ENCODE data around the gene TCF7.

The TCF7 gene

DNA sequence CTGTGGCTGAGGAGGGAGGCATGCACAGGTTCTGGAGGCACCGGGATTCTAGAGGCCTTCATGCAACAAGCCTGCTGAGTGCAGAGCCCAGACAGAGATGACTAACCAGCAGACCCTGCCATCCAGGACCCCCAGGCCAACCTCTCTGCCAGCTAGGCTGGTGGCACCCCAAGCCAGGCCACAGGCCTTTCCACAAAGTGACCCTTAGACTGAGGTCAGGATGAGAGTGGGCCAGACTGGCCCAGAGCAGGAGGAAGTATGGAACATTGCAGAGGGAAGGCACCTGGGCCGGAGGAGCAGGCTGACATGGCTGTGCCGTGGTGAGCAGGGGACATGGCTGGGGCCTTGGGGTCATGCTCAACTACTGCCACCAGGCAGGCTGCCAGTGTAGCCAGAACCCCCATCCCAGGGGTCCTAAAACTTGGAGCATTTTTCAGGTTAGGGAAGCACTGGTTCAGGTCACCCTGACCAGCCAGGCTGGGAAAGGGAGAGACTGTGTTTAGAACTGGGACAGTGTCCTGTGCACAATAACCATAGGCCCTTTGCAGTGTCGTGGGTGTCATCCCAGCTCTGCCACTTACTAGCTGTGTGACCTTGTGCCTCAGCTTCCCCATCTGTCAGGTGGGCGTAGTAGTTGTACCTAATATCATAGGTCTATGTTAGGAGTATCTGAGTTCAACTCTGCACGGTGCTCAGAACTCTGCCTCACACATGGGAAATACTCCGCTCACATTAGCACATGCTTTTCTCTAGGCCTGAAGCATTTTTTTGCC is 17.3 kb downstream of the TCF7 start:
- Histone ChIP-seq H3K27me3 (ENCODE audit: control insufficient read depth, insufficient read depth, low read length) (no peaks in the 10 kb centered on the region), H3K4me3 (ENCODE audit: low read length) (no peak overlapping the region), H3K27ac (ENCODE audit: low read depth, low read length) (no peak overlapping the region), H3K36me3 (ENCODE audit: control insufficient read depth, insufficient read depth, low read length) (peaks cover 3% of the 10 kb centered on the region), H3K4me1 (ENCODE audit: control insufficient read depth, insufficient read depth, low read length) (no peaks in the 10 kb centered on the region), H3K9ac (ENCODE audit: low read length) (no peak overlapping the region)

DNA sequence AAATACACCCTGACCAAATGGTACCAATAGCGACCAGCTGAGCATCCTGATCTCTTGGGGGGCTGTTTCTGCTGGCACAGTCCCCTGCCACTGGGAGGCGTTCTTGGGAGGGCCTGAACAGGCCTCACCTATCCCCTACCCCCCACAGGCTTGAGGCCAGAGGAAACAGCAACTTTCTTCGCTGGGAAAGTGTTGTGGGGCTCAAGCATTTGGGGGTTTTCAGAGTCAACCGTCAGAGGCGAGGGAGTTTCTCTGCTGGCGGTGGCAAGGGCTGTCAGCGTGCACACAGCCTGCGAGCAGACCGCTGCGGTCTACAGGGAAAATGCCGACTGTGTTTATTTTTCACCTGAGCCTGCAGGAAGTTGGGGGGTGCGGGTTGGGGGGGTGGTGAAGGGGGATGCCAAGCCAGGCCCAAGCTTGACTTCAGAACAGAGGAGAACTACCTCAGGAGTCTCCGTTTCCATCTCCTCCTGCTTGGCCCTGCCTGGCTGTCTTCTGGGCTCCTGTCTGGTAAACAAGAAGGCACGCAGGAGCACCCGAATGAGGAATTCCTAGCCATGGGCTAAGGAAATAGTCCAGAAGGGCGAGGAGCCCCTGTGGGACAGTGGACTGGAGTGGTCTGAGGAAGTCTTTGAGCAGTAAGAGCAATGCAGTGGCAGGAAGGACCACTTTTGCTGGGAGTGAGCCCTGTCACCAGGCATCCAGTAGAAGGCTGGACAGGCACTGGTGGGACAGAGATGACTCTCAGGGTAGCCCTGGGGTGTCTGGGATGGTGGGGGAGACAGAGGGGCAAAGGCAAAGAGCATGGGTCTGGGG is 18.1 kb downstream of the TCF7 start:
- no peak overlapping the region for H3K4me3 ChIP-seq (ENCODE audit: low read length)
- peaks cover 4% of the 10 kb centered on the region for H3K36me3 ChIP-seq (ENCODE audit: control insufficient read depth, insufficient read depth, low read length)
- H3K9ac ChIP-seq (ENCODE audit: low read length) = no peak overlapping the region
- H3K4me1 ChIP-seq (ENCODE audit: control insufficient read depth, insufficient read depth, low read length) = no peaks in the 10 kb centered on the region
- H3K27me3 ChIP-seq (ENCODE audit: control insufficient read depth, insufficient read depth, low read length) = no peaks in the 10 kb centered on the region
- no peak overlapping the region for H3K27ac ChIP-seq (ENCODE audit: low read depth, low read length)

DNA sequence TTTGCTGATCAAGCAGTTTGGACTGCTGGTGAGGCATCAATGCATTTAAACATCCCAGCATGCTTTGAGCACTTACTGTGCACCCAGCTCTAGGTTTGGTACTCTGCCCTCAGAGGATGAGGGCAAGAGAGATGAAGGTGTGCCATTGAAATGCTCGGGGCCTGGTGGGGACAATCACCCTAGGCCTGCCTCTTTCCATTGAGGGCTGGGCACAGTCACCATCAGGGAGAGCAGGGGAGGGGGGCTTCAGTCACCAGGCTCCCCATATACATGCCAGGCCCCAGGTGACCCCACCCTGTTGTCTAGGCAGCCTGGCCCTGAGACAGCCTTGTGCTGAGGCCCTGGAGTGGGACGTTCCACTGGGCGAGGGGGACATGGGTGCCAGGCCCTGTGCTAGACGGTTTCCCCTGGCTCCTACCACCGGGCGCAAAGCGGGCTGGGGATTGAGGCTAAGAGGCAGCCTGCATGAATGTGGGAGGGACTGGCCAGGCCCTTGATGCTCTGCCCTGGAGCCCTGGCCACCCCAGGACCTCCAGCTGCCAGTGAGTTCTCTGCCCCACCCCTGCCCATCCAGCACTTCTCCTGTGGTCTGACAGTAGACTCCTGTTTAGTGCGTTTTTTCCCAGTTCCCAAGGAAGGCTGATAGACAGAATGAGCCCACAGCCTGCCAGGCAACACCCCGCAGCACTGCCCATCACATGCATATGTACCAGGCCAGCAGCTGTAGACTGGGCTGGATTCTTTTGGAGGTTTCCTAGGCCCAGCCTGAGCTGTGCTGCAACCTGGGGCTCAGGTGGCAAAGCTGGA is 18.9 kb downstream of the TCF7 start:
- Histone ChIP-seq H3K4me3 (ENCODE audit: low read length) (no peak overlapping the region), H3K27me3 (ENCODE audit: control insufficient read depth, insufficient read depth, low read length) (no peaks in the 10 kb centered on the region), H3K36me3 (ENCODE audit: control insufficient read depth, insufficient read depth, low read length) (peaks cover 4% of the 10 kb centered on the region), H3K9ac (ENCODE audit: low read length) (no peak overlapping the region), H3K4me1 (ENCODE audit: control insufficient read depth, insufficient read depth, low read length) (no peaks in the 10 kb centered on the region), H3K27ac (ENCODE audit: low read depth, low read length) (no peak overlapping the region)

DNA sequence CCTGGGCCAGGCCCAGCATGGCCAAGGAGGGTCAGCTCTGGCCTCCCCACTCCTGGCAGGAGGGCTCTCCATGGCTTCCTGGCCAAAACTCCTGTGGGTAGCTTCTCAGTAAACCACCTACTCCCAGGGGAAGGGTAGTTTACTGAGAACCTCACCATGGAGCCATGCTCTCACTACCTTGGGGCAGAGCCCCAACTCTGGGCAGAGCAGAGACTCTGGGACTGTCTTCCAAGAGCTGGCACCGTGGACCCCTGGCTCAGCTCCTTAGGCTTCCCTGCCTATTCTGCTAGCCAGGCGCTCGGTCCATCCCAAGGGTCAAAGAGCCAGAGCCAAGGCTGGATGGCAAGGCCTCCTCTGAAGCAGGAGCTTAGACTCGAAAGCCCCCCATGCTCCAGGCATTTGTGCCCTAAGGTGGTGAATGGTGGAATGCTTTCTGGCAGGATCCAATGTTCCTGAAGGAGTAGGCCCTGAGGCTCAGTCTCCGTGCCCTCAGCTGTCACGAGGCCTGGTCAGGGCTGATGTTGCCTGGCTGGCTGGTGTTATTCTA is 19.6 kb downstream of the TCF7 start:
- H3K4me3 ChIP-seq (ENCODE audit: low read length) = no peak overlapping the region
- H3K36me3 ChIP-seq (ENCODE audit: control insufficient read depth, insufficient read depth, low read length) = peaks cover 4% of the 10 kb centered on the region
- H3K27me3 ChIP-seq (ENCODE audit: control insufficient read depth, insufficient read depth, low read length) = no peaks in the 10 kb centered on the region
- no peaks in the 10 kb centered on the region for H3K4me1 ChIP-seq (ENCODE audit: control insufficient read depth, insufficient read depth, low read length)
- no peak overlapping the region for H3K27ac ChIP-seq (ENCODE audit: low read depth, low read length)
- no peak overlapping the region for H3K9ac ChIP-seq (ENCODE audit: low read length)

DNA sequence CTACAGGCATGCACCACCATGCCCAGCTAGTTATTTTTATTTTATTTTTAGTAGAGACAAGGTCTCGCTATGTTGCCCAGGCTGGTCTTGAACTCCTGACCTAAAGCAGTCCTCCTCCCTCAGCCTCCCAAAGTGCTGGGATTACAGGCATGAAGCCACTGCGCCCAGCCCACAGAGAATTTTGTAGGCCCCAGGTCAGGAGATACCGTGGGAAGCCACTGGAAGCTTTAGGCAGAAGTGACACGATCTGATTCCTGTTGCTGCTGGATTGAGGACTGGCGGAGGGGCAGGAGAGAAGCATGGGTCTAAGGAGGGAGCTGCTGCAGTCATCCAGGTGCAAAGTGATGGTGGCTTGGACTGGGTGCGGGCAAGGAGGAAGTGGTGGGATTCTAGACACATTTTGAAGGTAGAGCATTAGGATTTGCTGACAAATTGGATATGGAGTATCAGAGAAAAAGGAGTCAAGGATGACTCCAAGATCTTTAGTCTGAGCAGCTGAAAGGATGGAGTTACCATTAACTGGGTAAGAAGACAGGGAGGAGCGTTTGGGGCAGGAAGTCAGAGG is 20.7 kb downstream of the TCF7 start:
- Histone ChIP-seq H3K36me3 (ENCODE audit: control insufficient read depth, insufficient read depth, low read length) (peaks cover 4% of the 10 kb centered on the region), H3K27me3 (ENCODE audit: control insufficient read depth, insufficient read depth, low read length) (no peaks in the 10 kb centered on the region), H3K27ac (ENCODE audit: low read depth, low read length) (no peak overlapping the region), H3K4me3 (ENCODE audit: low read length) (no peak overlapping the region), H3K9ac (ENCODE audit: low read length) (no peak overlapping the region), H3K4me1 (ENCODE audit: control insufficient read depth, insufficient read depth, low read length) (no peaks in the 10 kb centered on the region)

DNA sequence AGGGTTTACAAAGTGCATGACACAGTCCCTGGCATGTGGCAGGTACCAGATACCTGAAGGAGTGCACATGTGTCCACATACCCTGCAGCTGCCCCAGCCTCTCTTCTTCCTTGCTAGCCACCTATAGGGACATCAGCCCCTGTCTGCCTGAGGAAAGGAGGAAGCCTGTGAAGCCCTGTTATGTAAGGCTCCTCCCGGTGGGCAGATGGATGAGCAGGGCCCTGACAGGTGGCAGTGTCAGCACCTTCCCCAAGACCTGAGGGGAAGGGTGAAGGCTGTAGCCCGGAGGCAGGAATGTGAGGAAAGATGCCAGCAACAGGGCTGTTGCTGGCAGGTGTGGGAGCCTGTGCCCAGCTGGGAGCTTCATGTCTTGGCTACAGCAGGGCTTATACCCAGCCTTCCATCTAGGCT is 21.7 kb downstream of the TCF7 start:
- no peaks in the 10 kb centered on the region for H3K4me1 ChIP-seq (ENCODE audit: control insufficient read depth, insufficient read depth, low read length)
- no peak overlapping the region for H3K9ac ChIP-seq (ENCODE audit: low read length)
- no peak overlapping the region for H3K27ac ChIP-seq (ENCODE audit: low read depth, low read length)

DNA sequence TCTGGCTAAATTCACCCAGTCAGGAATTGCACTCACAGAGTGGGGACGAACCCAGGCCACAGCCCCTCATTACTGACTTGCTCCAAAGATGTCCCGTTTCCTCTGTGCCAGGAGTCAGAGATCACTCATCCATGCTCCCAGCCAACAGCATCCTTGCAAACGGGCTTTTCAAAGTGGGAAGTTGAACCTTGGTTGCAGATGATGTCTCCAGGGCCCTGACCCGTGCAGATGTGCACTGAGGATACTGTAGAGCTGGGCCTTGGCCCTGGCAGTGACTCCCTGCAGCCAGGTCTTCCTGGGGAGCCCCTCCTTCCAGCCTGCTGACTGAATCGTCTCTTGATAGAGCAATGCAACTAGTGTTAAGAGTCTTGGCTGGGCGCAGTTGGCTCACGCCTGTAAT is 22.3 kb downstream of the TCF7 start:
- Histone ChIP-seq H3K27me3 (ENCODE audit: control insufficient read depth, insufficient read depth, low read length) (no peaks in the 10 kb centered on the region), H3K4me1 (ENCODE audit: control insufficient read depth, insufficient read depth, low read length) (no peaks in the 10 kb centered on the region), H3K27ac (ENCODE audit: low read depth, low read length) (no peak overlapping the region), H3K36me3 (ENCODE audit: control insufficient read depth, insufficient read depth, low read length) (peaks cover 11% of the 10 kb centered on the region), H3K9ac (ENCODE audit: low read length) (no peak overlapping the region), H3K4me3 (ENCODE audit: low read length) (no peak overlapping the region)

More for the DNA sequence above, 21.7 kb downstream of the TCF7 start:
- no peaks in the 10 kb centered on the region for H3K27me3 ChIP-seq (ENCODE audit: control insufficient read depth, insufficient read depth, low read length)
- H3K36me3 ChIP-seq (ENCODE audit: control insufficient read depth, insufficient read depth, low read length) = peaks cover 8% of the 10 kb centered on the region
- no peak overlapping the region for H3K4me3 ChIP-seq (ENCODE audit: low read length)

DNA sequence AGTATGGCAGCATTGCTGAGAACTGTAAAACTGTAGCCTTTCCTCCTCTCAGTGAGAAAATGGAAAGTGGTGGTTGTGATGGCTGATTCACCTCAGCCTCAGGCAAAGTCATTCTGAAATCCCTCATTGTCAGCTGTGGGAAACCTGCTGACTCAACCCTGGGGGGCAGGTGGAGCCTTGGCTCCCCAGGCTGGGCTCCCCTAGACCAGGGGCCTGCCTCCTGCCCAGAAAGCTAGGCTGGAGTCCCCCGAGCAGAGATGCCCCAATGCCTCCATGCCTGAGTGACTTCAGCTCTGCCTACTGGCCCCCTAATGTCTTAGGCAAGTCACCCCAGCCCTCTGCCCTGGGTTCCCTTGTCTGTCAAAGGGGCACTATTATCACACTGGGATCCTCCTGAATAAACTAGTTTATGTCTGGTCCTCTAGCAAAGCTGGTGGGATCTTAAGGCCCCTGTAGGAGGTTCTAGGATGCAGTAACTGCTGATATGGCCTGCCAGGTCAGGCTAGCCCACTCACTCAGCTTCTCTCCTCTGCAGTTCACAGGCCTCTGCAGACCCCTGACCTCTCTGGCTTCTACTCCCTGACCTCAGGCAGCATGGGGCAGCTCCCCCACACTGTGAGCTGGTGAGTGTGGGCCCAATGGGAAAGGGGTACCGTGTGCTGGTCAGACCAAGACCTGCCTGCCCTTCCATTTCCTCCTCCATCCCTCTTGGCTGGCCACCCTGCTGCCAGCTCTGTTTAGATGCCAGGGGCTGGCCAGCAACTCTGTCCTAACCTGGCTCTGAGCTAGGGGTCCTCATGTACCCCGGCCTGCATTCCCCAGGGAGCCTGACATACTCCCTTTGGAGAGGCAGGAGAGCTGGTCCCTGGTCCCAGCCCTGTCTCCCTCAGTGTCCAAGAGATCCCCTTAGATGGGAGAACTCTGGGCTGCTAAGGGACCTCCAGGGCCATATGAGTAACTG is 24.2 kb downstream of the TCF7 start:
- Histone ChIP-seq H3K4me3 (ENCODE audit: low read length) (no peak overlapping the region), H3K9ac (ENCODE audit: low read length) (no peak overlapping the region), H3K36me3 (ENCODE audit: control insufficient read depth, insufficient read depth, low read length) (peaks cover 15% of the 10 kb centered on the region), H3K27ac (ENCODE audit: low read depth, low read length) (no peak overlapping the region), H3K4me1 (ENCODE audit: control insufficient read depth, insufficient read depth, low read length) (no peaks in the 10 kb centered on the region), H3K27me3 (ENCODE audit: control insufficient read depth, insufficient read depth, low read length) (no peaks in the 10 kb centered on the region)

DNA sequence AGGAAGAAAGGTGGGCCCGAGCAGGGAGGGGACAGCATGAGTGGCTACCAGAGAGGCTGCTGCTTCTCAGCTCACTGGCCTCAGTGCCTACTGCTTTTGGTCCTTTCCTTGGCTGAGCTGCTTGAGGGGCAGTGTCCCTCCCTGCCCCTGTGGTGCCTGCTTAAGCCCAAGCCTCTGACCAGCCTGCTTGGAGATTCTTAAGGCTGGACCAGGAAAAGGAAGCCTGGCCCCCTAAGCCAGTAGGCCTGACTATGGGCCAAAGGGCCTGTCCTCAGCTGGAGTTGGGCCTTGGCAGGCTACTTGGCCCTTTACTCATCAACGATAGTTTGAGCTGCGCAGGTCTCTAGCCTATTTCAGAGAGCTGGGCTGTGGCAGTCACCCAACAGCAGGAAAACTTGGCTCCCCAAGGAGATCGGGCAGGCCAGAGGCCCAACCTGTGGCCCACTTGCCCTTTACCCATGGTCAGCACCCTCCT is 24.9 kb downstream of the TCF7 start:
- peaks cover 15% of the 10 kb centered on the region for H3K36me3 ChIP-seq (ENCODE audit: control insufficient read depth, insufficient read depth, low read length)
- no peak overlapping the region for H3K9ac ChIP-seq (ENCODE audit: low read length)
- H3K27ac ChIP-seq (ENCODE audit: low read depth, low read length) = no peak overlapping the region
- H3K4me1 ChIP-seq (ENCODE audit: control insufficient read depth, insufficient read depth, low read length) = no peaks in the 10 kb centered on the region
- H3K27me3 ChIP-seq (ENCODE audit: control insufficient read depth, insufficient read depth, low read length) = no peaks in the 10 kb centered on the region
- no peak overlapping the region for H3K4me3 ChIP-seq (ENCODE audit: low read length)

DNA sequence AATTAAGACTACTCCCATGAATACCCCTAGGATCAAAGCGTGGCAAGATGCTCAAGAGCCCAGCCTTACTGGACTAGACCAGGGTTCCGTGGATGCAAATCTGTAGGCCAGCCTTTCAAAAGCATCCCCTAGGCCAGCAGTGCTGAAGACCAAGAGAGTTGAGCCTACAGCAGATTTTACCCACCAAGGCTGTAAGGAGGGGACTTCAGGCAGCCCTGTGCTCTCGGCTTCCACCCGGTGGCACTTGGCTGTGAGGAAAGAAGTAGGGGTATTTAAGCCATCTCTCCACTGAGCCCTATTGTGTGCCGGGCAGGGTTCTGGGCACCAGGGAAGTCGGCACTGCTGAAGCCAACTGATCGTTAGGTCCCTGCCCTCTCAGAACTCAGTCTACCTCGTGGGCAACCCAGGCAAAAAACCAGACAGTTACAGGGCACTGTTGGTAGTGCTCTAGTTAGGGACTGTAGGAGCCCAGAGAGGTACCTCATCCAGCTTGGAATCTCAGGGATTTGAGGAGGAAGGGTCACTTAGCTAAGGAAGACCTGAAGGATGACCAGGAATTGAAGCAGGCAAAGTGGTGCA is 25.5 kb downstream of the TCF7 start:
- Histone ChIP-seq H3K36me3 (ENCODE audit: control insufficient read depth, insufficient read depth, low read length) (peaks cover 15% of the 10 kb centered on the region), H3K4me3 (ENCODE audit: low read length) (no peak overlapping the region), H3K4me1 (ENCODE audit: control insufficient read depth, insufficient read depth, low read length) (no peaks in the 10 kb centered on the region), H3K9ac (ENCODE audit: low read length) (no peak overlapping the region), H3K27me3 (ENCODE audit: control insufficient read depth, insufficient read depth, low read length) (no peaks in the 10 kb centered on the region), H3K27ac (ENCODE audit: low read depth, low read length) (no peak overlapping the region)

All from rectal smooth muscle tissue (tissue), 1 donor.